Ishikawa (cell line): ENCODE measurements around the gene PREX1.

ENCODE experiments used
- CEBPB ChIP-seq: IDR thresholded peaks from 2 replicates; pipeline ENCODE4 v1.6.1; 2012
- CREB1 ChIP-seq: IDR thresholded peaks from 2 replicates; pipeline ENCODE4 v1.6.1; 2012; ENCODE audit warnings: low read depth
- EGR1 ChIP-seq: IDR thresholded peaks from 2 replicates; pipeline ENCODE4 v1.6.1; 2012
- EP300 ChIP-seq: IDR thresholded peaks from 2 replicates; pipeline ENCODE4 v1.6.1; 2012; ENCODE audit warnings: borderline replicate concordance
- FOXM1 ChIP-seq: IDR thresholded peaks from 2 replicates; pipeline ENCODE4 v1.6.1; 2012; ENCODE audit warnings: low read depth, borderline replicate concordance
- NFIC ChIP-seq: IDR thresholded peaks from 2 replicates; pipeline ENCODE4 v1.6.1; 2012
- RAD21 ChIP-seq: IDR thresholded peaks from 2 replicates; pipeline ENCODE4 v1.6.1; 2012; ENCODE audit warnings: low read depth
- REST ChIP-seq: IDR thresholded peaks from 2 replicates; pipeline ENCODE4 v1.6.1; 2012; ENCODE audit warnings: low read depth, mild to moderate bottlenecking
- TAF1 ChIP-seq: IDR thresholded peaks from 2 replicates; pipeline ENCODE4 v1.6.1; 2012; ENCODE audit warnings: low read depth, mild to moderate bottlenecking
- TEAD4 ChIP-seq: IDR thresholded peaks from 2 replicates; pipeline ENCODE4 v1.6.1; 2012
- YY1 ChIP-seq: IDR thresholded peaks from 2 replicates; pipeline ENCODE4 v1.6.1; 2012; ENCODE audit warnings: low read depth
- ZBTB7A ChIP-seq: IDR thresholded peaks from 2 replicates; pipeline ENCODE4 v1.6.1; 2012; ENCODE audit warnings: low read depth
- TF ChIP-seq, protein P1 (sequence below): IDR thresholded peaks from 2 replicates; pipeline ENCODE4 v1.6.1; 2012
- TF ChIP-seq, protein P2 (sequence below): IDR thresholded peaks from 2 replicates; pipeline ENCODE4 v1.6.1; 2012

DNA sequence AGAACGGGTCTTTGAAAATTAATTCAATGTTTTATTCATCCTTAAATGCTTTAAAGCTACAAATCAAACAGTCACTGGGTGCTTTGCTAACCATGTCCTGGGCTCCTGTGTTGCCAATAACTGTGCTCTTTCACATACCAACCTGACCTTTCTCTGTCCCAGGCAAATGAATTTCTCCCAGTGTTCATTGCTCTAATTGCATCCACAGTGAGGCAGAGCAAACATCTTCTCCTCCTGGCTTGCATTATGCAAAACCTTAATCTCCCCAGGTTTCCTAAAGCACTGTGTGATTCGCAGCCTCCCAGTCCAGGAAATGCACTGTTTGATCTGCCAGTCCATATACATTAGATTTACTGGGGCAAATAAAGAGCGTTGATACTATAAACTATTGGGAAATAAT, 219.0 kb downstream of the PREX1 start:
- TF ChIP-seq EP300: no peak
- TF ChIP-seq REST: no peak
- no peak for TF ChIP-seq TAF1
- no peak for TF ChIP-seq NFIC
- no peak for TF ChIP-seq YY1
- TF ChIP-seq, protein P1, sequence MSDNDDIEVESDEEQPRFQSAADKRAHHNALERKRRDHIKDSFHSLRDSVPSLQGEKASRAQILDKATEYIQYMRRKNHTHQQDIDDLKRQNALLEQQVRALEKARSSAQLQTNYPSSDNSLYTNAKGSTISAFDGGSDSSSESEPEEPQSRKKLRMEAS: no peak
- TF ChIP-seq FOXM1: no peak
- TF ChIP-seq TEAD4: no peak
- TF ChIP-seq, protein P2, sequence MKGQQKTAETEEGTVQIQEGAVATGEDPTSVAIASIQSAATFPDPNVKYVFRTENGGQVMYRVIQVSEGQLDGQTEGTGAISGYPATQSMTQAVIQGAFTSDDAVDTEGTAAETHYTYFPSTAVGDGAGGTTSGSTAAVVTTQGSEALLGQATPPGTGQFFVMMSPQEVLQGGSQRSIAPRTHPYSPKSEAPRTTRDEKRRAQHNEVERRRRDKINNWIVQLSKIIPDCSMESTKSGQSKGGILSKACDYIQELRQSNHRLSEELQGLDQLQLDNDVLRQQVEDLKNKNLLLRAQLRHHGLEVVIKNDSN: no peak
- no peak for TF ChIP-seq RAD21
- no peak for TF ChIP-seq CEBPB
- no peak for TF ChIP-seq EGR1
- TF ChIP-seq CREB1: no peak
- no peak for TF ChIP-seq ZBTB7A
